Kidney epithelial cell (primary cell): Measurements from ENCODE around the gene LHX4. TPM values are rescaled to one million over a fixed set of nuclear protein-coding genes. Genes with fewer than 3 reads are reported as not detected.

Experiments used
- DNase-seq: peaks from one replicate; pipeline ENCODE4 v3.0.0-alpha.2; 2010; ENCODE audit warnings: low read depth
- H3K27me3 ChIP-seq: 2 replicates; pipeline ENCODE4 v1.6.0; 2011; ENCODE audit warnings: low read length; ENCODE audit not compliant: control insufficient read depth, insufficient read depth
- H3K36me3 ChIP-seq: 2 replicates; pipeline ENCODE4 v1.5.1; 2011; ENCODE audit warnings: low read length; ENCODE audit not compliant: control insufficient read depth, insufficient read depth
- H3K4me3 ChIP-seq: 2 replicates; pipeline ENCODE4 v1.5.1; 2011; ENCODE audit warnings: low read depth, mild to moderate bottlenecking, control low read depth, low read length
- CTCF ChIP-seq: IDR thresholded peaks from 2 replicates; pipeline ENCODE4 v1.5.1; 2011; ENCODE audit warnings: mild to moderate bottlenecking, moderate library complexity, low read length, control low read depth, inconsistent platforms; ENCODE audit not compliant: insufficient read depth, poor library complexity, severe bottlenecking
- total RNA-seq: library from RNA; depleted of rRNA; stranded (reverse); fragments of >200 nt; gene quantifications from 2 replicates; pipeline ENCODE4 v1.2.3, GENCODE V29; 2015

The LHX4 gene
- total RNA-seq, 1 donor from 2014 or later, result not detected

GRCh38 chr1:180279651-180280050 is 49.6 kb downstream of the LHX4 start:
- Histone ChIP-seq H3K36me3 (no peaks in the 10 kb centered on the region), H3K27me3 (no peaks in the 10 kb centered on the region), H3K4me3 (no peak overlapping the region)
- no peak for TF ChIP-seq CTCF
- DNase-seq, result no peak

- Histone ChIP-seq H3K4me3 (no peak overlapping the region), H3K27me3 (no peaks in the 10 kb centered on the region), H3K36me3 (no peaks in the 10 kb centered on the region)
- no peak for DNase-seq
- TF ChIP-seq CTCF, result no peak
These were observed 50.6 kb downstream of the LHX4 start for GRCh38 chr1:180280617-180281016.

DNA sequence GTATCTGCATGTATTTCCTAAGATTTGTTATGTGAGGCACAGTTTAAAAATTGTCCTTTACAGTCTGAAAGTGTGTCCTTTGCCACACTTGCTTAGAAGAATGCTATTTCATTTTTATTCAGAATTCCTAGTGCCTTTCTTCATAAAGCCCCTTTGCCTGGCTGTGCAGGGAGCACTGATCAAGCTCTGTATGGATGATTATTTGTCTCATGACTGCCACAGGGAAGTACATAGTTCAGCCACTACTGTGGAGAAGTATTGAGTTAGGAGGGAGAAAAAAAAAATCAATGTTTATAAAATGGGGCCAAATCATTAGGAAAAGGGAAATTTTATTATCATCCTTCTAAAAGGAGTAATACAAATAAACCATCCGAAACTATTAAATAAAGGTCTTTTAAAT is 51.4 kb downstream of the LHX4 start:
- H3K4me3 ChIP-seq, result no peak overlapping the region
- H3K36me3 ChIP-seq, result no peaks in the 10 kb centered on the region
- DNase-seq, result no peak
- no peaks in the 10 kb centered on the region for H3K27me3 ChIP-seq
- TF ChIP-seq CTCF, result no peak

GRCh38 chr1:180282401-180283044 is 52.5 kb downstream of the LHX4 start:
- Histone ChIP-seq H3K36me3 (no peaks in the 10 kb centered on the region), H3K4me3 (no peak overlapping the region), H3K27me3 (no peaks in the 10 kb centered on the region)
- DNase-seq, result no peak
- no peak for TF ChIP-seq CTCF

- H3K36me3 ChIP-seq, result no peaks in the 10 kb centered on the region
These were observed 53.0 kb downstream of the LHX4 start for GRCh38 chr1:180283098-180283497.

More at GRCh38 chr1:180283098-180283497, 53.0 kb downstream of the LHX4 start:
- TF ChIP-seq CTCF, result no peak
- Histone ChIP-seq H3K27me3 (no peaks in the 10 kb centered on the region), H3K4me3 (no peak overlapping the region)
- DNase-seq, result no peak
